Measurements from ENCODE around the gene AAR2.

Gene AAR2

DNA sequence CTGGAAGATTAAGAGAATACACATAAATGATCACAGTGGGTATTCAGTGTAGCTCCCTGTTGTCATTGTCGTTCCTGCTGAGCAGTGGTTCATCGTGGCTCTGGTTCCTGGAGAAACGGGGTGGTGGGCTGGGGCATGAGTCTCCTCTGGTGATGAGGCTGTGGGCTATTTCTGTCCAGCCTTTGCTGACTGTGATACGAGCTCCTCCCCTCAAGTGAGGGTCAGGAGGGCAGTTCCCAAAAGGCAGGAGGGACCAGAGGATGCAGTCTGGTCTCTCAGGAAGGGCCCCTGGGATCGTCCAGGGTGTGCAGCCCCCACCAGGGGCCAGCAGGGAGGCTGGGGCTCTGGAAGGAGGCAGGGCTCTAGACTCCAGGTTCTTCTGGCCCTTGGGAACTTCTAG lies 38.7 kb downstream of the AAR2 start:
- Histone ChIP-seq H3K27me3 (ENCODE audit: insufficient read depth, low read depth) (peaks cover 28% of the 10 kb centered on the region; the same call in 1 of the 2 replicates), H3K4me1 (ENCODE audit: low read depth, poor library complexity, severe bottlenecking) (no peaks in the 10 kb centered on the region), H3K4me3 (IDR thresholded peaks at IDR 0.05; ENCODE audit: insufficient read depth, low read depth, low read length) (no peak overlapping the region), H4K20me1 (ENCODE audit: insufficient read depth) (no peaks in the 10 kb centered on the region), H3K4me2 (no peak overlapping the region), H3K36me3 (ENCODE audit: insufficient read depth) (no peaks in the 10 kb centered on the region), H3K9ac (no peak overlapping the region), H3K27ac (no peak overlapping the region), H2AFZ (ENCODE audit: low read depth) (no peak overlapping the region), H3K79me2 (ENCODE audit: insufficient read depth, low read depth) (no peaks in the 10 kb centered on the region)
- no peak for TF ChIP-seq CTCF (conservative IDR thresholded peaks at IDR 0.05; ENCODE audit: low read depth, low read length)

DNA sequence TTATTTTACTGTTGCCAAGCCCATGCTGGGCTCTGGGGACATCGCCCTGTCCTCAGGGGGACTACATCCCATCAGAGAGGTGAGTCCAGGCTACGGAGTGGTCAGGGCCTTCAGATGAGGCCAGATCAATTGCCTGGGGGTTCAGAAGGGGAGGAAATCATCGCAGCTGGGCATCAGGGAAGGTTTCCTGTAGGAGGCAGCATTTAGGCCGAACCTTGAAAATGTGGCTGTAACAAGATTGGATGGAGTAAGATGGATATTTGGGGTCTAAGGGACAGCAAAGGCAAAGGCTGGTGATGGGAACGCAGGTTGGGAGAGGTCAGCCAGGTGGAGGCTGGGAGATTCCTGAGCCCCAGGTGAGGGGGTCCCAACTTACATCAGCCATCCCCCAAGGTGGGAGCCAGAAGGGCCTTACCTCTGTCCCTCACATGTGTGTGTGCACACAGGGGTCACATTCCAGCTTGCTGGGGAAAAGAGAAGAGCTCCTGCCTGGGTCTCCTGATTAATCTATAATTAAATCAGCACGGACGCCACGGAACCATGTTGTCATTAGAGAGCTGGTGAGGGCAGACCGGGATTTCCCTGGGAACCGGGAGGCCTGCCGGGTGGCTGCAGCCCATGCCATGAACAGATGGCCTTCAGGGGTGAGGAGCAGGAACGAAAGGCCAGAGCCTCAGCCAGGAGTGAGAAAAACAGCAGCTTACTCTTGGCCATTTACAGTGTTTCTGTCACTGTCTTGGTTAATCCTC lies 39.3 kb downstream of the AAR2 start:
- no peak overlapping the region for H3K4me3 ChIP-seq (IDR thresholded peaks at IDR 0.05; ENCODE audit: insufficient read depth, low read depth, low read length)
- no peaks in the 10 kb centered on the region for H3K79me2 ChIP-seq (ENCODE audit: insufficient read depth, low read depth)
- no peak for TF ChIP-seq CTCF (conservative IDR thresholded peaks at IDR 0.05; ENCODE audit: low read depth, low read length)
- no peak overlapping the region for H3K27ac ChIP-seq
- no peaks in the 10 kb centered on the region for H4K20me1 ChIP-seq (ENCODE audit: insufficient read depth)
- no peaks in the 10 kb centered on the region for H3K4me1 ChIP-seq (ENCODE audit: low read depth, poor library complexity, severe bottlenecking)
- H3K27me3 ChIP-seq (ENCODE audit: insufficient read depth, low read depth), result peaks cover 28% of the 10 kb centered on the region; the same call in 1 of the 2 replicates
- H3K9ac ChIP-seq, result no peak overlapping the region
- H2AFZ ChIP-seq (ENCODE audit: low read depth), result no peak overlapping the region
- no peak overlapping the region for H3K4me2 ChIP-seq
- no peaks in the 10 kb centered on the region for H3K36me3 ChIP-seq (ENCODE audit: insufficient read depth)

DNA sequence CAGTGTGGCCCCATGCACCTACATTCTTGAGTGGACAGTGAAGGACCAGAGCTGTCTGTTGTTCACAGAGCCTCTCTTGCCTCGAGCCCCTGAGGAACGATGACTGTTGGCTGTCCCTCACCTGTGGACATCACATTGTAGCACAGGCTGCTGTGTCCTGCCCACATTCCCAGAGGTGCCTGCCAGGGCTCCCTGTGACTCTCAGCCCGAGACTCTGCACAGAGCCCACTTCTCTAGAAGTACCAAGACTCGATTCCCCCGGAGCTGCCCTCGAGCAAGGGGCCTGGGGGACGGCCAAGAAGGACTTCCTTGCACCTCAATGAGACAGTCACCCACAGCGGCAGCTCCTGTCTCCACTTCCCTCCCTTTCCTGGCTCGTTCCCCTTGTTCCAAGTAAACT lies 41.3 kb downstream of the AAR2 start:
- no peak for TF ChIP-seq CTCF (conservative IDR thresholded peaks at IDR 0.05; ENCODE audit: low read depth, low read length)
- H3K27me3 ChIP-seq (ENCODE audit: insufficient read depth, low read depth), result peaks cover 28% of the 10 kb centered on the region; the same call in 1 of the 2 replicates

DNA sequence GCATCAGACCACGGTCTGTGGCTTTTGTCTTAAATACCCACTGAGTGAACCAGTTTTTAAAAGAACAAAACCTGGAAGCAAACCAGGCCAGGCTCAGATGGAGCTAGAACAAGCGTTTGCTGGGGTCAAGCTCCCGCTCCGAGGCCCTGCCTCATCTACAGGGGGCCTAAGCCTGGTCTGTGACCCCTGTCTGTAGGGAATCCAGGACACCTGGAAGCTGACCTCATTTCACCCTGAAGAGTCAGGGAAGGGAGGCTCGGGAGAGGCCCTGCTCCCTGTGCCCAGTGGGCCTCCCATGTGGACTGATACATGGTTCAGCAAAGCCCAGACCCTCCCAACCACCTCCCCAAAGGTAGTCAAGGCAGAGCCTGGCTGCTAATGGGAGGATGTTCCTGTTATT lies 43.1 kb downstream of the AAR2 start:
- no peak for TF ChIP-seq CTCF (conservative IDR thresholded peaks at IDR 0.05; ENCODE audit: low read depth, low read length)
- H3K27ac ChIP-seq, result no peak overlapping the region
- H3K4me2 ChIP-seq, result no peak overlapping the region
- no peaks in the 10 kb centered on the region for H3K79me2 ChIP-seq (ENCODE audit: insufficient read depth, low read depth)
- no peaks in the 10 kb centered on the region for H4K20me1 ChIP-seq (ENCODE audit: insufficient read depth)
- H3K36me3 ChIP-seq (ENCODE audit: insufficient read depth), result no peaks in the 10 kb centered on the region
- no peak overlapping the region for H3K4me3 ChIP-seq (IDR thresholded peaks at IDR 0.05; ENCODE audit: insufficient read depth, low read depth, low read length)
- H2AFZ ChIP-seq (ENCODE audit: low read depth), result no peak overlapping the region
- no peak overlapping the region for H3K9ac ChIP-seq
- H3K27me3 ChIP-seq (ENCODE audit: insufficient read depth, low read depth), result peaks cover 24% of the 10 kb centered on the region; the same call in 1 of the 2 replicates
- no peaks in the 10 kb centered on the region for H3K4me1 ChIP-seq (ENCODE audit: low read depth, poor library complexity, severe bottlenecking)

More for the DNA sequence above, 41.3 kb downstream of the AAR2 start:
- H3K36me3 ChIP-seq (ENCODE audit: insufficient read depth), result no peaks in the 10 kb centered on the region
- no peak overlapping the region for H3K4me3 ChIP-seq (IDR thresholded peaks at IDR 0.05; ENCODE audit: insufficient read depth, low read depth, low read length)
- no peak overlapping the region for H2AFZ ChIP-seq (ENCODE audit: low read depth)
- H3K79me2 ChIP-seq (ENCODE audit: insufficient read depth, low read depth), result no peaks in the 10 kb centered on the region
- H3K9ac ChIP-seq, result no peak overlapping the region
- H4K20me1 ChIP-seq (ENCODE audit: insufficient read depth), result no peaks in the 10 kb centered on the region
- no peaks in the 10 kb centered on the region for H3K4me1 ChIP-seq (ENCODE audit: low read depth, poor library complexity, severe bottlenecking)
- no peak overlapping the region for H3K4me2 ChIP-seq
- no peak overlapping the region for H3K27ac ChIP-seq

All from KMS-11 (cell line).